HepG2 (cell line): ENCODE results near the gene SLC9A8. TPM values are rescaled to one million over a fixed set of nuclear protein-coding genes. Genes with fewer than 3 reads are reported as not detected.

Experiments used
- EZH2 ChIP-seq: conservative IDR thresholded peaks from 2 replicates; pipeline ENCODE4 v1.6.1; 2012; ENCODE audit warnings: mild to moderate bottlenecking, low read depth, low read length, moderate library complexity
- GTF3A ChIP-seq: sonication (generic); formaldehyde crosslinking; conservative IDR thresholded peaks from 2 replicates; pipeline ENCODE4 v1.4.0; 2020; ENCODE audit warnings: mild to moderate bottlenecking, missing genetic modification reagents
- KLF6 ChIP-seq: IDR thresholded peaks from 2 replicates; pipeline ENCODE4 v1.8.0; 2016; ENCODE audit warnings: missing biosample characterization, missing genetic modification reagents
- ONECUT2 ChIP-seq: sonication (generic); formaldehyde crosslinking; IDR thresholded peaks from 2 replicates; pipeline ENCODE4 v1.4.0; 2020; ENCODE audit warnings: missing genetic modification reagents
- PITX1 ChIP-seq: sonication (generic); formaldehyde crosslinking; IDR thresholded peaks from 2 replicates; pipeline ENCODE4 v1.5.1; 2020; ENCODE audit warnings: mild to moderate bottlenecking, missing genetic modification reagents
- SETDB1 ChIP-seq: sonication (generic); formaldehyde crosslinking; IDR thresholded peaks from 2 replicates; pipeline ENCODE4 v1.5.1; 2020; ENCODE audit warnings: missing genetic modification reagents, mild to moderate bottlenecking, borderline replicate concordance
- SMAD3 ChIP-seq: sonication (generic); formaldehyde crosslinking; IDR thresholded peaks from 2 replicates; pipeline ENCODE4 v1.4.0; 2020; ENCODE audit warnings: missing genetic modification reagents
- SRY ChIP-seq: sonication (generic); formaldehyde crosslinking; IDR thresholded peaks from 2 replicates; pipeline ENCODE4 v1.8.0; 2022; ENCODE audit warnings: mild to moderate bottlenecking, missing genetic modification reagents
- TFE3 ChIP-seq: IDR thresholded peaks from 2 replicates; pipeline ENCODE4 v1.6.1; 2016
- ZNF282 ChIP-seq: fragments of 450-650 bp; IDR thresholded peaks from 2 replicates; pipeline ENCODE4 v1.6.1; 2018; ENCODE audit not compliant: partially characterized antibody
- ZNF296 ChIP-seq: sonication (generic); formaldehyde crosslinking; conservative IDR thresholded peaks from 2 replicates; pipeline ENCODE4 v1.5.0; 2020; ENCODE audit warnings: mild to moderate bottlenecking, missing genetic modification reagents
- ZNF33B ChIP-seq: sonication (generic); formaldehyde crosslinking; IDR thresholded peaks from 2 replicates; pipeline ENCODE4 v1.5.1; 2020; ENCODE audit warnings: mild to moderate bottlenecking, missing genetic modification reagents
- ZNF430 ChIP-seq: sonication (generic); formaldehyde crosslinking; IDR thresholded peaks from 2 replicates; pipeline ENCODE4 v1.9.0; 2021; ENCODE audit warnings: mild to moderate bottlenecking, missing genetic modification reagents
- ZNF501 ChIP-seq: sonication (generic); formaldehyde crosslinking; IDR thresholded peaks from 2 replicates; pipeline ENCODE4 v1.5.1; 2020; ENCODE audit warnings: mild to moderate bottlenecking, moderate library complexity, missing genetic modification reagents
- ZNF761 ChIP-seq: sonication (generic); formaldehyde crosslinking; conservative IDR thresholded peaks from 2 replicates; pipeline ENCODE4 v1.4.0; 2020; ENCODE audit warnings: mild to moderate bottlenecking, missing genetic modification reagents
- ZNF790 ChIP-seq: sonication (generic); formaldehyde crosslinking; IDR thresholded peaks from 2 replicates; pipeline ENCODE4 v1.8.0; 2022; ENCODE audit warnings: missing genetic modification reagents, mild to moderate bottlenecking, borderline replicate concordance
- ZSCAN9 ChIP-seq: IDR thresholded peaks from 2 replicates; pipeline ENCODE4 v1.6.1; 2016; ENCODE audit warnings: borderline replicate concordance
- polyA plus RNA-seq, 8 experiments: library from polyadenylated mRNA; depleted of rRNA in 3 of 8; stranded (reverse) in 7 of 8; unstranded in 1 of 8; fragments of >200 nt; fragmentation: Illumina TruSeq in 4 of 8; extraction: Trizol in 4 of 8; gene quantifications; 2 replicates each; pipeline versions ENCODE4 v1.2.1 to v1.2.3, GENCODE V29; 2011 to 2016; ENCODE audit warnings: low read depth in 4 of 8, missing spikeins in 1 of 8, mixed read lengths in 1 of 8; ENCODE audit not compliant: insufficient read depth in 1 of 8
- total RNA-seq, 5 experiments: library from RNA; depleted of rRNA; stranded (reverse); fragments of >200 nt; fragmentation: Illumina TruSeq; extraction: Trizol; gene quantifications; 2 replicates each; pipeline ENCODE4 v1.2.3, GENCODE V29; 2016; ENCODE audit warnings: low read depth in 1 of 5
- TF ChIP-seq, protein P1 (sequence below): sonication (generic); formaldehyde crosslinking; IDR thresholded peaks from 2 replicates; pipeline ENCODE4 v1.8.0; 2022; ENCODE audit warnings: low read depth, missing genetic modification reagents
- TF ChIP-seq, protein P2 (sequence below): sonication (generic); formaldehyde crosslinking; IDR thresholded peaks from 2 replicates; pipeline ENCODE4 v1.5.0; 2020; ENCODE audit warnings: mild to moderate bottlenecking, missing genetic modification reagents
- TF ChIP-seq, protein P3 (sequence below), 2 experiments: sonication (generic) in 1 of 2; formaldehyde crosslinking in 1 of 2; IDR thresholded peaks; 2 replicates each; pipeline versions ENCODE4 v1.4.0 to v1.6.1; 2016 to 2020; ENCODE audit warnings: borderline replicate concordance in 1 of 2, low read depth in 1 of 2, mild to moderate bottlenecking in 1 of 2, missing genetic modification reagents in 1 of 2
- TF ChIP-seq, protein P4 (sequence below): sonication (generic); formaldehyde crosslinking; IDR thresholded peaks from 2 replicates; pipeline ENCODE4 v1.5.0; 2020; ENCODE audit warnings: missing genetic modification reagents

SLC9A8 gene
- total and polyA plus RNA-seq, 2 of the 13 experiments (the other 11 are each of a cell fraction or from before 2014, with no cell fraction given): 4.1 to 7.4 TPM

- TF ChIP-seq, protein P1, sequence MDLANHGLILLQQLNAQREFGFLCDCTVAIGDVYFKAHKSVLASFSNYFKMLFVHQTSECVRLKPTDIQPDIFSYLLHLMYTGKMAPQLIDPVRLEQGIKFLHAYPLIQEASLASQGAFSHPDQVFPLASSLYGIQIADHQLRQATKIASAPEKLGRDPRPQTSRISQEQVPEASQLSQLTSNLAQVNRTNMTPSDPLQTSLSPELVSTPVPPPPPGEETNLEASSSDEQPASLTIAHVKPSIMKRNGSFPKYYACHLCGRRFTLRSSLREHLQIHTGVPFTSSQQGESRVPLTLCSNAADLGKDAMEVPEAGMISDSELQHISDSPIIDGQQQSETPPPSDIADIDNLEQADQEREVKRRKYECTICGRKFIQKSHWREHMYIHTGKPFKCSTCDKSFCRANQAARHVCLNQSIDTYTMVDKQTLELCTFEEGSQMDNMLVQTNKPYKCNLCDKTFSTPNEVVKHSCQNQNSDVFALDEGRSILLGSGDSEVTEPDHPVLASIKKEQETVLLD (CRISPR knock-in tag): no peak
- TF ChIP-seq SETDB1 (CRISPR knock-in tag) (no peak), PITX1 (CRISPR knock-in tag) (no peak), ZNF33B (no peak; the same call in 1 of the 2 replicates), ZNF790 (CRISPR knock-in tag) (no peak), GTF3A (no peak), EZH2 (no peak), ZSCAN9 (CRISPR knock-in tag) (0 out of 2 replicates have a peak, but pooled peaks have one; percentile 61), ZNF501 (CRISPR knock-in tag) (no peak), ZNF761 (CRISPR knock-in tag) (no peak), TFE3 (no peak), ZNF296 (CRISPR knock-in tag) (no peak), KLF6 (CRISPR knock-in tag) (no peak), ONECUT2 (CRISPR knock-in tag) (peak; percentile 95), SRY (no peak), SMAD3 (no peak; the same call in 1 of the 2 replicates), ZNF282 (no peak), ZNF430 (CRISPR knock-in tag) (0 out of 2 replicates have a peak, but pooled peaks have one; percentile 38)
- TF ChIP-seq, protein P2, sequence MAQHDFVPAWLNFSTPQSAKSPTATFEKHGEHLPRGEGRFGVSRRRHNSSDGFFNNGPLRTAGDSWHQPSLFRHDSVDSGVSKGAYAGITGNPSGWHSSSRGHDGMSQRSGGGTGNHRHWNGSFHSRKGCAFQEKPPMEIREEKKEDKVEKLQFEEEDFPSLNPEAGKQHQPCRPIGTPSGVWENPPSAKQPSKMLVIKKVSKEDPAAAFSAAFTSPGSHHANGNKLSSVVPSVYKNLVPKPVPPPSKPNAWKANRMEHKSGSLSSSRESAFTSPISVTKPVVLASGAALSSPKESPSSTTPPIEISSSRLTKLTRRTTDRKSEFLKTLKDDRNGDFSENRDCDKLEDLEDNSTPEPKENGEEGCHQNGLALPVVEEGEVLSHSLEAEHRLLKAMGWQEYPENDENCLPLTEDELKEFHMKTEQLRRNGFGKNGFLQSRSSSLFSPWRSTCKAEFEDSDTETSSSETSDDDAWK (CRISPR knock-in tag): no peak
- TF ChIP-seq, protein P3, sequence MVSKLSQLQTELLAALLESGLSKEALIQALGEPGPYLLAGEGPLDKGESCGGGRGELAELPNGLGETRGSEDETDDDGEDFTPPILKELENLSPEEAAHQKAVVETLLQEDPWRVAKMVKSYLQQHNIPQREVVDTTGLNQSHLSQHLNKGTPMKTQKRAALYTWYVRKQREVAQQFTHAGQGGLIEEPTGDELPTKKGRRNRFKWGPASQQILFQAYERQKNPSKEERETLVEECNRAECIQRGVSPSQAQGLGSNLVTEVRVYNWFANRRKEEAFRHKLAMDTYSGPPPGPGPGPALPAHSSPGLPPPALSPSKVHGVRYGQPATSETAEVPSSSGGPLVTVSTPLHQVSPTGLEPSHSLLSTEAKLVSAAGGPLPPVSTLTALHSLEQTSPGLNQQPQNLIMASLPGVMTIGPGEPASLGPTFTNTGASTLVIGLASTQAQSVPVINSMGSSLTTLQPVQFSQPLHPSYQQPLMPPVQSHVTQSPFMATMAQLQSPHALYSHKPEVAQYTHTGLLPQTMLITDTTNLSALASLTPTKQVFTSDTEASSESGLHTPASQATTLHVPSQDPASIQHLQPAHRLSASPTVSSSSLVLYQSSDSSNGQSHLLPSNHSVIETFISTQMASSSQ (IDR thresholded peaks at IDR 0.05; ENCODE audit: low read depth): no peak; the same call in 1 of the 2 replicates
- TF ChIP-seq, protein P3 (CRISPR knock-in tag; IDR thresholded peaks at IDR 0.05; ENCODE audit: borderline replicate concordance): no peak
- TF ChIP-seq, protein P4, sequence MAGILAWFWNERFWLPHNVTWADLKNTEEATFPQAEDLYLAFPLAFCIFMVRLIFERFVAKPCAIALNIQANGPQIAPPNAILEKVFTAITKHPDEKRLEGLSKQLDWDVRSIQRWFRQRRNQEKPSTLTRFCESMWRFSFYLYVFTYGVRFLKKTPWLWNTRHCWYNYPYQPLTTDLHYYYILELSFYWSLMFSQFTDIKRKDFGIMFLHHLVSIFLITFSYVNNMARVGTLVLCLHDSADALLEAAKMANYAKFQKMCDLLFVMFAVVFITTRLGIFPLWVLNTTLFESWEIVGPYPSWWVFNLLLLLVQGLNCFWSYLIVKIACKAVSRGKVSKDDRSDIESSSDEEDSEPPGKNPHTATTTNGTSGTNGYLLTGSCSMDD (CRISPR knock-in tag): no peak
These were observed 12.9 kb upstream of the SLC9A8 start (continued) for GRCh38 chr20:49799698-49800097.
